CD8-positive, alpha-beta memory T cell (primary cell): Measurements from ENCODE around the gene RNMT. TPM values are rescaled to one million over a fixed set of nuclear protein-coding genes. Genes with fewer than 3 reads are reported as not detected.
A peak's percentile ranks its signal among the peaks of the same experiment; 100 is the strongest.
"Not testable (repeated sequence)": the region's sequence is repeated elsewhere in the genome, so short reads cannot be mapped to it uniquely, and the experiment has no call there.

ENCODE experiments used
- CTCF ChIA-PET: fragments of 350-600 bp; sonication (Branson Sonifier 250); formaldehyde crosslinking; loops from one replicate; lab custom pipeline; 2021; ENCODE audit warnings: antibody characterized with exemption; lab: Charles Lee
- POLR2A ChIA-PET: fragments of 350-600 bp; sonication (Branson Sonifier 250); formaldehyde crosslinking; loops from one replicate; lab custom pipeline; 2021; ENCODE audit warnings: antibody characterized with exemption; lab: Charles Lee
- DNase-seq, 5 donors: peaks; one replicate each; pipeline versions ENCODE4 v3.0.0 to v3.0.0-alpha.2; 2020 to 2022; ENCODE audit warnings: mixed read lengths in 1 of 5
- H3K27ac ChIP-seq: one replicate; pipeline ENCODE4 v1.7.0; 2013; ENCODE audit warnings: low read depth, mild to moderate bottlenecking, low read length, moderate library complexity
- H3K27me3 ChIP-seq: 2 replicates; pipeline ENCODE4 v1.7.0; 2013; ENCODE audit warnings: low read length, mild to moderate bottlenecking; ENCODE audit not compliant: insufficient read depth, poor library complexity, severe bottlenecking
- H3K36me3 ChIP-seq: 2 replicates; pipeline ENCODE4 v1.7.0; 2013; ENCODE audit warnings: mild to moderate bottlenecking, low read length, moderate library complexity; ENCODE audit not compliant: insufficient read depth
- H3K4me1 ChIP-seq: 2 replicates; pipeline ENCODE4 v1.7.0; 2013; ENCODE audit warnings: mild to moderate bottlenecking, low read length, moderate library complexity; ENCODE audit not compliant: insufficient read depth
- H3K4me3 ChIP-seq: 2 replicates; pipeline ENCODE4 v1.7.0; 2013; ENCODE audit warnings: mild to moderate bottlenecking, low read length
- H3K9me3 ChIP-seq: 2 replicates; pipeline ENCODE4 v1.7.0; 2013; ENCODE audit warnings: mild to moderate bottlenecking, low read length
- H3K27ac Mint-ChIP-seq, 8 donors: one replicate each; pipeline ENCODE4 v1.8.0; 2020 to 2021; ENCODE audit warnings: mixed read lengths in 8 of 8, mild to moderate bottlenecking in 6 of 8, inconsistent platforms in 3 of 8, moderate library complexity in 3 of 8
- H3K27me3 Mint-ChIP-seq, 2 donors: one replicate each; pipeline ENCODE4 v1.8.0; 2020 to 2021; ENCODE audit warnings: mixed read lengths in 2 of 2, mild to moderate bottlenecking in 1 of 2, moderate library complexity in 1 of 2
- H3K36me3 Mint-ChIP-seq, 3 donors: one replicate each; pipeline ENCODE4 v1.8.0; 2020 to 2021; ENCODE audit warnings: mixed read lengths in 3 of 3, inconsistent platforms in 1 of 3, mild to moderate bottlenecking in 1 of 3
- H3K4me1 Mint-ChIP-seq, 3 donors: one replicate each; pipeline ENCODE4 v1.8.0; 2020 to 2021; ENCODE audit warnings: mixed read lengths in 3 of 3, inconsistent platforms in 1 of 3, mild to moderate bottlenecking in 1 of 3
- H3K4me3 Mint-ChIP-seq, 7 donors: one replicate each; pipeline ENCODE4 v1.8.0; 2020 to 2021; ENCODE audit warnings: mixed read lengths in 7 of 7, mild to moderate bottlenecking in 6 of 7, moderate library complexity in 4 of 7, inconsistent platforms in 2 of 7
- H3K9me3 Mint-ChIP-seq, 5 donors: one replicate each; pipeline ENCODE4 v1.8.0; 2020 to 2022; ENCODE audit warnings: mixed read lengths in 5 of 5, mild to moderate bottlenecking in 3 of 5, moderate library complexity in 2 of 5, inconsistent platforms in 1 of 5
- polyA plus RNA-seq: library from polyadenylated mRNA; unstranded; fragments of 300-500 nt; fragmentation: Illumina TruSeq; gene quantifications from one replicate; pipeline ENCODE4 v1.2.3, GENCODE V29; 2021
- total RNA-seq, 2 experiments: library from RNA; stranded (reverse); gene quantifications; one replicate each; pipeline ENCODE4 v1.2.3, GENCODE V29; 2021

RNMT gene
- total RNA-seq (10 to 100 TPM; 44.6 to 52.2 TPM), polyA plus RNA-seq (42.3 TPM)

- peak within 1 kb of the TSS; percentile 95 for H3K4me3 ChIP-seq
- CTCF ChIA-PET: no interaction called here
- peak within 1 kb of the TSS; percentile 95 for H3K27ac ChIP-seq
- POLR2A ChIA-PET: interaction anchor here (0.6 to 1.0 kb wide), 2 partner anchors 82 to 114 kb away, joined by 4 to 6 read pairs; no protein-coding TSS in a partner anchor
- no peaks in the 10 kb centered on the region for H3K9me3 ChIP-seq
- Mint-ChIP-seq H3K27ac (peak within 1 kb of the TSS; percentile 87 to 100 (median 94)), H3K36me3 (peaks cover 0 to 34% (median 8%) of the 10 kb centered on the region in 3 donors), H3K9me3 (no peaks in the 10 kb centered on the region), H3K4me3 (peak within 1 kb of the TSS; percentile 80 to 98 (median 91)), H3K4me1 (peaks cover 45 to 73% (median 59%) of the 10 kb centered on the region in 3 donors), H3K27me3 (peaks cover 0 to 2% of the 10 kb centered on the region in 2 donors)
- H3K36me3 ChIP-seq: no peaks in the 10 kb centered on the region
- peaks cover 36% of the 10 kb centered on the region for H3K4me1 ChIP-seq
- no peaks in the 10 kb centered on the region for H3K27me3 ChIP-seq
- DNase-seq: peak; percentile 90 to 96 (median 92)
Observed at GRCh38 chr18:13726232-13726971, at the start of gene RNMT, which contains the start of gene FAM210A. Gene RNMT, plus strand, starts transcription at chr18:13726673. Its CDS starts 4,845 bp downstream, at chr18:13731518. Gene FAM210A, minus strand, starts transcription at chr18:13726558. Its CDS starts 44,481 bp downstream, at chr18:13682077.

DNA sequence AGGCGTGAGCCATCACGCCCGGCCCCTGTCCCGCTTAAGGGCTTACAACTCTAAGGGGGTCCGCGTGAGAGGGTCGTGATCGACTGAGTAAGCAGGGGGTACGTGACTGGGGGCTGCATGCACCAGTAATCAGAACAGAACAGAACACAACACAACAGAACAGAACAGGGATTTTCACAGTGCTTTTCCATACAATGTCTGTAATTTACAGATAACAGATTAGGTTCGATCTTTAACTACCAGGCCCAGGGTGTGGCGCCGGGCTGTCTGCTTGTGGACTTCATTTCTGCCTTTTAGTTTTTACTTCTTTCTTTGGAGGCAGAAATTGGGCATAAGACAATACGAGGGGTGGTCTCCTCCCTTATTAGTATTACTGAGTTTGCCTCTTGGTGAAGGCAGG, 49.1 kb upstream of the RNMT start:
- H3K27me3 Mint-ChIP-seq, H3K9me3 ChIP-seq, H3K27ac ChIP-seq, H3K9me3 Mint-ChIP-seq, H3K4me1 Mint-ChIP-seq, H3K4me3 Mint-ChIP-seq, H3K4me3 ChIP-seq, DNase-seq, H3K36me3 ChIP-seq, CTCF ChIA-PET, H3K27me3 ChIP-seq, H3K4me1 ChIP-seq, H3K27ac Mint-ChIP-seq: not testable (repeated sequence)
- H3K36me3 Mint-ChIP-seq: peaks cover 0 to 20% (median 2%) of the 10 kb centered on the region in 3 donors
- POLR2A ChIA-PET: interaction anchor here (1.0 kb wide), 1 partner anchor 65 kb away, joined by 3 read pairs; no protein-coding TSS in a partner anchor

DNA sequence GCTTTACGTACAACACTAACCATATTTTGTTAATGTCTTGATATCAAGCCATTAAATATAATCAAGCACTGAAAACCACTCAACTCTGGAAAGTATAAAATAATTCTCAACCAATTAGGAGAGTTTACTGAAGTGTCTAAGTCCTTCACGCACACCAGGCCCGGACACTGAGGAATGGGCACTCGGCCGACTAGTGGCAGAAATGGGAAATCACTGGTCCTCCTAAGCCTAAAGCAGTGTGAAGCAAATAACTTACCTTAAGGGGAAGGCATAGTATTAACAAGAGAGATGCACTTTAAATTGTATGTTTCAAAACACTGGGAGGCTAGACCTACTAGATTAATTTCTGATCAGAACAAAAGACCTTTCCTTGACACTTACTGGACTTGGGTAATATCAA, 45.9 kb upstream of the RNMT start:
- no peaks in the 10 kb centered on the region for H3K9me3 Mint-ChIP-seq
- H3K4me1 Mint-ChIP-seq: peaks cover 3 to 28% (median 6%) of the 10 kb centered on the region in 3 donors

GRCh38 chr18:13681701-13682100, 44.8 kb upstream of the RNMT start:
- Histone ChIP-seq H3K4me3 (no peak overlapping the region), H3K4me1 (no peaks in the 10 kb centered on the region), H3K9me3 (no peaks in the 10 kb centered on the region), H3K27ac (no peak overlapping the region), H3K36me3 (peaks cover 3% of the 10 kb centered on the region), H3K27me3 (no peaks in the 10 kb centered on the region)
- Mint-ChIP-seq H3K4me1 (peaks cover 6 to 38% (median 13%) of the 10 kb centered on the region in 3 donors), H3K27ac (no peak overlapping the region), H3K9me3 (no peaks in the 10 kb centered on the region), H3K36me3 (peaks cover 2 to 25% (median 4%) of the 10 kb centered on the region in 3 donors), H3K27me3 (no peaks in the 10 kb centered on the region), H3K4me3 (no peak overlapping the region)
- no peak for DNase-seq
- CTCF ChIA-PET: no interaction called here
- POLR2A ChIA-PET: no interaction called here

More for the DNA sequence above, 45.9 kb upstream of the RNMT start:
- no peak overlapping the region for H3K4me3 Mint-ChIP-seq
- POLR2A ChIA-PET: no interaction called here
- Histone ChIP-seq H3K4me1 (no peaks in the 10 kb centered on the region), H3K27ac (no peak overlapping the region), H3K9me3 (no peaks in the 10 kb centered on the region), H3K36me3 (peaks cover 3% of the 10 kb centered on the region), H3K27me3 (no peaks in the 10 kb centered on the region), H3K4me3 (no peak overlapping the region)
- CTCF ChIA-PET: no interaction called here
- H3K27me3 Mint-ChIP-seq: no peaks in the 10 kb centered on the region
- no peak overlapping the region for H3K27ac Mint-ChIP-seq
- no peak for DNase-seq
- H3K36me3 Mint-ChIP-seq: peaks cover 2 to 25% (median 4%) of the 10 kb centered on the region in 3 donors

DNA sequence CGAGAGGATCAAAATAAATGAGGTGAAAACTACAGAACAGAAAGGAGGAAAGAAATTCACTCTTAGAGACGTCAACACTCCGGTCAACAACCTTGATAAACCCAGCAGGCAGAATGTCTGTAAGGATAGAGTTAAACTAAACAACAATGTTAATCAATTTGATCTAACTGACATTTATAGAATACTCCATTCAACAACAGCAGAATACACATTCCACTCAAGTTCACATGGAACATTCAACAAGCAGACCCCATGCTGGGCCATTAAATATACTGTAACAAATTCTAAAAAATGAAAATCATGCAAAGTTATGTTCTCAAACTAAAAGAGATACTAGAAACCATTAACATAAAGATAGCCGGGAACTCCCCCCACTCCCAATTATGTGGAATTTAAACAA, 41.9 kb upstream of the RNMT start:
- H3K4me1 Mint-ChIP-seq: peaks cover 19 to 63% (median 25%) of the 10 kb centered on the region in 3 donors
- no peaks in the 10 kb centered on the region for H3K9me3 ChIP-seq
- H3K36me3 Mint-ChIP-seq: peaks cover 4 to 31% (median 12%) of the 10 kb centered on the region in 3 donors
- no peak for DNase-seq
- CTCF ChIA-PET: no interaction called here
- H3K4me3 Mint-ChIP-seq: no peak overlapping the region
- H3K4me1 ChIP-seq: no peaks in the 10 kb centered on the region
- no peaks in the 10 kb centered on the region for H3K27me3 ChIP-seq
- no peaks in the 10 kb centered on the region for H3K9me3 Mint-ChIP-seq
- H3K27ac Mint-ChIP-seq: no peak overlapping the region
- H3K27me3 Mint-ChIP-seq: no peaks in the 10 kb centered on the region
- no peak overlapping the region for H3K4me3 ChIP-seq
- H3K27ac ChIP-seq: no peak overlapping the region
- H3K36me3 ChIP-seq: peaks cover 3% of the 10 kb centered on the region
- POLR2A ChIA-PET: no interaction called here

GRCh38 chr18:13688191-13689136, 38.0 kb upstream of the RNMT start:
- H3K4me1 ChIP-seq: no peaks in the 10 kb centered on the region
- no peak for DNase-seq
- H3K9me3 ChIP-seq: no peaks in the 10 kb centered on the region
- CTCF ChIA-PET: interaction anchor here (0.6 kb wide), 1 partner anchor 67 kb away, joined by 3 read pairs; no protein-coding TSS in a partner anchor
- H3K36me3 ChIP-seq: no peaks in the 10 kb centered on the region
- H3K4me1 Mint-ChIP-seq: peaks cover 30 to 76% (median 48%) of the 10 kb centered on the region in 3 donors
- peaks cover 0 to 11% (median 5%) of the 10 kb centered on the region in 5 donors for H3K9me3 Mint-ChIP-seq
- no peaks in the 10 kb centered on the region for H3K27me3 Mint-ChIP-seq
- POLR2A ChIA-PET: no interaction called here
- peaks cover 8 to 18% (median 10%) of the 10 kb centered on the region in 3 donors for H3K36me3 Mint-ChIP-seq
- no peak overlapping the region for H3K27ac ChIP-seq
- peak overlapping the region in 2 of 8 donors; percentile 78 to 94 for H3K27ac Mint-ChIP-seq
- no peaks in the 10 kb centered on the region for H3K27me3 ChIP-seq
- H3K4me3 ChIP-seq: no peak overlapping the region
- H3K4me3 Mint-ChIP-seq: no peak overlapping the region

DNA sequence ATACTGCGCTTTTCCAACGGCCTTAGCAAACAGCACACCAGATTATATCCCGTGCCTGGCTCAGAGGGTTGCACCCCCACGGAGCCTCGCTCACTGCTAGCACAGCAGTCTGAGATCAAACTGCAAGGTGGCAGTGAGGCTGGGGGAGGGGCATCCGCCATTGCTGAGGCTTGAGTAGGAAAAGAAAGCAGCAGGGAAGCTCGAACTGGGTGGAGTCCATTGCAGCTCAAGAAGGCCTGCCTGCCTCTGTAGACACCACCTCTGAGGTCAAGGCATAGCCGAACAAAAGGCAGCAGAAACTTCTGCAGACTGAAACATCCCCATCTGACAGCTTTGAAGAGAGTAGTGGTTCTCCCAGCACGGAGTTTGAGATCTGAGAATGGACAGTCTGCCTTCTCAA, 36.4 kb upstream of the RNMT start:
- H3K4me3 ChIP-seq, H3K9me3 ChIP-seq, H3K27ac Mint-ChIP-seq, CTCF ChIA-PET, H3K36me3 ChIP-seq, H3K4me3 Mint-ChIP-seq, H3K27me3 ChIP-seq, H3K27ac ChIP-seq, H3K4me1 ChIP-seq, DNase-seq, H3K27me3 Mint-ChIP-seq, POLR2A ChIA-PET: not testable (repeated sequence)
- H3K4me1 Mint-ChIP-seq: peaks cover 30 to 73% (median 48%) of the 10 kb centered on the region in 3 donors
- H3K9me3 Mint-ChIP-seq: peaks cover 0 to 22% (median 5%) of the 10 kb centered on the region in 5 donors
- H3K36me3 Mint-ChIP-seq: peaks cover 8 to 27% (median 10%) of the 10 kb centered on the region in 3 donors
